Measurements from ENCODE around the gene DGKB.

DGKB gene

GRCh38 chr7:14095233-14095950, 807.2 kb downstream of the DGKB start:
- no peak overlapping the region for H3K4me3 Mint-ChIP-seq
- H3K27me3 Mint-ChIP-seq: no peaks in the 10 kb centered on the region
- no peaks in the 10 kb centered on the region for H3K36me3 Mint-ChIP-seq
- H3K27ac Mint-ChIP-seq: no peak overlapping the region
- no peaks in the 10 kb centered on the region for H3K4me1 Mint-ChIP-seq (ENCODE audit: low read depth)
- peaks cover 6% of the 10 kb centered on the region for H3K9me3 Mint-ChIP-seq (ENCODE audit: low read depth)
